Uterus (tissue), 2 donors: ENCODE results near the gene TBC1D1.

Experiments used
- POLR2A ChIP-seq, 2 donors: fragments of 450-650 bp; IDR thresholded peaks; one replicate each; pipeline ENCODE4 v1.6.1; 2016; ENCODE audit warnings: antibody characterized with exemption in 2 of 2, mild to moderate bottlenecking in 1 of 2, moderate library complexity in 1 of 2
- TF ChIP-seq, protein P1 (sequence below), 4 experiments: fragments of 200-600 bp in 2 of 4; fragments of 450-650 bp in 2 of 4; sonication (generic) in 2 of 4; IDR thresholded peaks; one replicate each; pipeline ENCODE4 v1.5.1; 2016 to 2019; ENCODE audit warnings: antibody characterized with exemption in 4 of 4, mild to moderate bottlenecking in 2 of 4, moderate library complexity in 1 of 4

DNA sequence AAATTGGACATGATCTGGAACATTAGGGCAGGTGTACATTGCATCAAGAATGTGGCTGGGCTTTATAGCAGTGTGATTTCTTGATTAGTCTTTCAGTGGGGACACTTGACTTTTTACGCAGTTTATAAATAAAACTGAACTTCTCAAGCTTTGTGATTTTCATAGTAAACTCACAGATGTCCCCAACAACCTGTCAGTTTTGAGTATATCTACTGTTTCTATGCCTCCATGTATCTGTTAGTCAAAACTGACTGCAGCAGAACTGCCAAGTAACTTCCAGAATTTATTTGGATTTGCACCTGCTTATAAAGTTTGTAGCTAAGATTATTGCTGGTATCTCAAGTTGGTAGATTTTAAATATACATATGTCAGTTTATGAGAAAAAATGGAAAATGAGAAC lies 89.4 kb downstream of the TBC1D1 start:
- TF ChIP-seq, protein P1, sequence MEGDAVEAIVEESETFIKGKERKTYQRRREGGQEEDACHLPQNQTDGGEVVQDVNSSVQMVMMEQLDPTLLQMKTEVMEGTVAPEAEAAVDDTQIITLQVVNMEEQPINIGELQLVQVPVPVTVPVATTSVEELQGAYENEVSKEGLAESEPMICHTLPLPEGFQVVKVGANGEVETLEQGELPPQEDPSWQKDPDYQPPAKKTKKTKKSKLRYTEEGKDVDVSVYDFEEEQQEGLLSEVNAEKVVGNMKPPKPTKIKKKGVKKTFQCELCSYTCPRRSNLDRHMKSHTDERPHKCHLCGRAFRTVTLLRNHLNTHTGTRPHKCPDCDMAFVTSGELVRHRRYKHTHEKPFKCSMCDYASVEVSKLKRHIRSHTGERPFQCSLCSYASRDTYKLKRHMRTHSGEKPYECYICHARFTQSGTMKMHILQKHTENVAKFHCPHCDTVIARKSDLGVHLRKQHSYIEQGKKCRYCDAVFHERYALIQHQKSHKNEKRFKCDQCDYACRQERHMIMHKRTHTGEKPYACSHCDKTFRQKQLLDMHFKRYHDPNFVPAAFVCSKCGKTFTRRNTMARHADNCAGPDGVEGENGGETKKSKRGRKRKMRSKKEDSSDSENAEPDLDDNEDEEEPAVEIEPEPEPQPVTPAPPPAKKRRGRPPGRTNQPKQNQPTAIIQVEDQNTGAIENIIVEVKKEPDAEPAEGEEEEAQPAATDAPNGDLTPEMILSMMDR (IDR thresholded peaks at IDR 0.05) = no peak
- no peak for TF ChIP-seq POLR2A (IDR thresholded peaks at IDR 0.05)
